SK-N-MC (cell line): ENCODE data around the gene TEX19.
A peak's percentile ranks its signal among the peaks of the same experiment; 100 is the strongest.
"Not testable (repeated sequence)": the region's sequence is repeated elsewhere in the genome, so short reads cannot be mapped to it uniquely, and the experiment has no call there.

Experiments
- DNase-seq: peaks from one replicate; pipeline ENCODE4 v3.0.0-alpha.2; 2011; ENCODE audit warnings: low read depth, low spot score
- H3K27ac ChIP-seq: fragments of 200-600 bp; sonication (generic); 2 replicates; pipeline ENCODE4 v1.5.1; 2016; ENCODE audit warnings: mixed run types
- H3K36me3 ChIP-seq: fragments of 200-600 bp; sonication (generic); 2 replicates; pipeline ENCODE4 v1.6.1; 2017; ENCODE audit warnings: antibody characterized with exemption, low read length, mixed read lengths; ENCODE audit not compliant: insufficient read depth
- H3K4me3 ChIP-seq: fragments of 200-600 bp; sonication (generic); 2 replicates; pipeline ENCODE4 v1.5.1; 2016
- H3K9ac ChIP-seq: fragments of 200-600 bp; sonication (generic); 2 replicates; pipeline ENCODE4 v1.8.0; 2017; ENCODE audit warnings: mixed run types, mixed read lengths; ENCODE audit not compliant: insufficient read length
- H3K9me3 ChIP-seq: fragments of 200-600 bp; sonication (generic); 2 replicates; pipeline ENCODE4 v1.6.1; 2017; ENCODE audit warnings: low read depth, mild to moderate bottlenecking, antibody characterized with exemption, low read length, moderate library complexity, mixed read lengths
- EZH2 ChIP-seq: fragments of 200-600 bp; sonication (generic); IDR thresholded peaks from one replicate; pipeline ENCODE4 v1.6.1; 2017; ENCODE audit warnings: antibody characterized with exemption
- FOXP2 ChIP-seq: optimal IDR thresholded peaks from 2 replicates; pipeline ENCODE3; 2011; ENCODE audit warnings: mild to moderate bottlenecking, moderate library complexity; ENCODE audit not compliant: insufficient read depth; ENCODE audit errors: extremely low read length, control extremely low read depth
- POLR2AphosphoS5 ChIP-seq: IDR thresholded peaks from 2 replicates; pipeline ENCODE4 v1.6.1; 2012; ENCODE audit warnings: mild to moderate bottlenecking, low read depth, low read length, borderline replicate concordance

TEX19 gene

GRCh38 chr17:82372249-82373071, 13.4 kb downstream of the TEX19 start:
- Histone ChIP-seq H3K4me3 (no peak overlapping the region), H3K9me3 (no peaks in the 10 kb centered on the region), H3K36me3 (no peaks in the 10 kb centered on the region), H3K9ac (no peak overlapping the region), H3K27ac (no peak overlapping the region)
- no peak for TF ChIP-seq EZH2
- TF ChIP-seq FOXP2, result no peak
- no peak for TF ChIP-seq POLR2AphosphoS5
- DNase-seq, result no peak

DNA sequence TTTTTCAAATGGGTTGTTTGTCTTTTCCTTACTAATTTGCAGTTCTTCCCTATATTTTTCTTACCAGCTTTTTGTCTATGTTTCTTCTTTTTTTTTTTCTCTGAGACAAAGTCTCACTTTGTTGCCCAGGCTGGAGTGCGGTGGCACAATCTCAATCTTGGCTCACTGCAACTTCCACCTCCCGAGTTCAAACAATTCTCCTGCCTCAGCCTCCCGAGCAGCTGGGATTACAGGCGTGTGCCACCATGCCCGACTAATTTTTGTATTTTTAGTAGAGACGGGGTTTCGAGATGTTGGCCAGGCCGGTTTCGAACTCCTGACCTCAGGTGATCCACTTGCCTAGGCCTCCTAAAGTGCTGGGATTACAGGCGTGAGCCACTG, 14.0 kb downstream of the TEX19 start:
- H3K27ac ChIP-seq, result peak overlapping the region; percentile 3; the same call in 1 of the 2 replicates
- H3K9me3 ChIP-seq, DNase-seq, H3K9ac ChIP-seq, H3K4me3 ChIP-seq, H3K36me3 ChIP-seq: not testable (repeated sequence)

DNA sequence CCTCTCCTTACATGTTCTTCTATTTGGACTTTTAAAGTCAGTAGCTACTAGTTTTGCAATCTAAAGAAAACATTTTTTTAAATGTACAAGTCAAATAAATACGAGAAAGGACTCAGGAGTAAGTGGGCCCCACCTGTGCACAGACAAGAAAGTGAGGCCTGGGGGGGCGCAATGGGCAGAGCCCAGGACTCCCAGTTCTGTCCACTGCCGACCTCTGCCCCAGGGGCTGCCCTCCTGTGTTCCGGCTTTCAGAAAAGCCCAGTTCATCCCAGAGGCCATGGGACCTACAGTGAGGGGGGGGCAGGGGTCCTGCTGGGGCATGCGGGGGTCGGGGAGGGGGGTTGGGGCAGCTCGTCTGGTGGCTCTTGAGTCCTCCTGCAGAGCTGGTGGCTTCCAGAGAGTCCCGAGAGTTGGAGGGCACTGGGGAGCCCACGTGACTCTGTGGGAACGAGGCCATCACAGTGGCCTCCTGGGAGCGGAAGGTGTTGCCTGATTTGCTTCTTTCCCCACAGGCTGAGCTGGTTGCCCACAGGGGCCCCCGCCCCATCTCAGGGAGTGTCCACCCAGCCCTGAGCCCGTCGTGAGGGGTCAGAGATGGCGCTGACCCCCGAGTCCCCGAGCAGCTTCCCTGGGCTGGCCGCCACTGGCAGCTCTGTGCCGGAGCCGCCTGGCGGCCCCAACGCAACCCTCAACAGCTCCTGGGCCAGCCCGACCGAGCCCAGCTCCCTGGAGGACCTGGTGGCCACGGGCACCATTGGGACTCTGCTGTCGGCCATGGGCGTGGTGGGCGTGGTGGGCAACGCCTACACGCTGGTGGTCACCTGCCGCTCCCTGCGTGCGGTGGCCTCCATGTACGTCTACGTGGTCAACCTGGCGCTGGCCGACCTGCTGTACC, 14.9 kb downstream of the TEX19 start:
- DNase-seq, result no peak
- TF ChIP-seq FOXP2 (no peak), EZH2 (no peak), POLR2AphosphoS5 (no peak)

DNA sequence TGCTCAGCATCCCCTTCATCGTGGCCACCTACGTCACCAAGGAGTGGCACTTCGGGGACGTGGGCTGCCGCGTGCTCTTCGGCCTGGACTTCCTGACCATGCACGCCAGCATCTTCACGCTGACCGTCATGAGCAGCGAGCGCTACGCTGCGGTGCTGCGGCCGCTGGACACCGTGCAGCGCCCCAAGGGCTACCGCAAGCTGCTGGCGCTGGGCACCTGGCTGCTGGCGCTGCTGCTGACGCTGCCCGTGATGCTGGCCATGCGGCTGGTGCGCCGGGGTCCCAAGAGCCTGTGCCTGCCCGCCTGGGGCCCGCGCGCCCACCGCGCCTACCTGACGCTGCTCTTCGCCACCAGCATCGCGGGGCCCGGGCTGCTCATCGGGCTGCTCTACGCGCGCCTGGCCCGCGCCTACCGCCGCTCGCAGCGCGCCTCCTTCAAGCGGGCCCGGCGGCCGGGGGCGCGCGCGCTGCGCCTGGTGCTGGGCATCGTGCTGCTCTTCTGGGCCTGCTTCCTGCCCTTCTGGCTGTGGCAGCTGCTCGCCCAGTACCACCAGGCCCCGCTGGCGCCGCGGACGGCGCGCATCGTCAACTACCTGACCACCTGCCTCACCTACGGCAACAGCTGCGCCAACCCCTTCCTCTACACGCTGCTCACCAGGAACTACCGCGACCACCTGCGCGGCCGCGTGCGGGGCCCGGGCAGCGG, 15.7 kb downstream of the TEX19 start:
- Histone ChIP-seq H3K9me3 (no peaks in the 10 kb centered on the region), H3K36me3 (no peaks in the 10 kb centered on the region), H3K4me3 (no peak overlapping the region), H3K9ac (no peak overlapping the region), H3K27ac (no peak overlapping the region)
- no peak for DNase-seq
- TF ChIP-seq EZH2 (no peak), POLR2AphosphoS5 (no peak), FOXP2 (no peak)

More for the DNA sequence above, 14.9 kb downstream of the TEX19 start:
- H3K9ac ChIP-seq, result no peak overlapping the region
- H3K4me3 ChIP-seq, result no peak overlapping the region
- H3K36me3 ChIP-seq, result no peaks in the 10 kb centered on the region
- H3K27ac ChIP-seq, result peak overlapping the region; percentile 3; the same call in 1 of the 2 replicates
- H3K9me3 ChIP-seq, result no peaks in the 10 kb centered on the region

DNA sequence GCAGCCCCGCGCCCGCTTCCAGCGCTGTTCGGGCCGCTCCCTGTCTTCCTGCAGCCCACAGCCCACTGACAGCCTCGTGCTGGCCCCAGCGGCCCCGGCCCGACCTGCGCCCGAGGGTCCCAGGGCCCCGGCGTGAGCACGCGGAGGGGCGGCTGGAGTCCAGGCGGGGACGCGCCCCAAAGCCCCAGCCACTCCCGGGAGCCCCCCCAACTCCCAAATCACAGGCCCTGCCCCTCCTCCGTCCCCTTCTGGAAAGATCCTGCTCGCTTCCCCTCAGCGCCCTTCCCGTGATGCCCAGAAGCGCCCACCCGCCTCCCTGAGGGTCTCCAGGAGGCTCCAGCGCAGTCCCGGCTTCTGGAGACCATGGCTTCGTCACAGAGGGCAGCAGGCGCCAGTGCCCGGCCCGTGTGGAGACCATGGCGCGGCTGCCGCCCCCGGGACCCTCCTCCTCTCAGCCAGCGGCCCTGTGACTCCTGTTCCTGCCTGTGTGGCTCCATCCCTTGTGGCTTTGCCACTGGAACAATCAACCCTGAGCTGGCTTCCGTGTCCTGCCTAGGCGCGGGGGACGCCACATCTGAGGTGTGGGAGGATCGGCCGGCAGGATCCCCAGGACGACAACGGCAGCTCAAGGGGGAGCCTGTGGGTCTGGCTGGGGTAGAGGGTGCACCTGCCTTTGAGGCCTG, 16.5 kb downstream of the TEX19 start:
- no peak for TF ChIP-seq POLR2AphosphoS5
- no peak for TF ChIP-seq EZH2
- TF ChIP-seq FOXP2, result no peak
- DNase-seq, result no peak
- Histone ChIP-seq H3K36me3 (no peaks in the 10 kb centered on the region), H3K27ac (no peak overlapping the region), H3K9me3 (no peaks in the 10 kb centered on the region), H3K4me3 (no peak overlapping the region), H3K9ac (no peak overlapping the region)

GRCh38 chr17:82376042-82376730, 17.1 kb downstream of the TEX19 start:
- DNase-seq, result no peak
- Histone ChIP-seq H3K9ac (no peak overlapping the region), H3K27ac (no peak overlapping the region), H3K9me3 (no peaks in the 10 kb centered on the region), H3K4me3 (no peak overlapping the region), H3K36me3 (no peaks in the 10 kb centered on the region)
- TF ChIP-seq FOXP2, result no peak
- no peak for TF ChIP-seq EZH2
- no peak for TF ChIP-seq POLR2AphosphoS5

DNA sequence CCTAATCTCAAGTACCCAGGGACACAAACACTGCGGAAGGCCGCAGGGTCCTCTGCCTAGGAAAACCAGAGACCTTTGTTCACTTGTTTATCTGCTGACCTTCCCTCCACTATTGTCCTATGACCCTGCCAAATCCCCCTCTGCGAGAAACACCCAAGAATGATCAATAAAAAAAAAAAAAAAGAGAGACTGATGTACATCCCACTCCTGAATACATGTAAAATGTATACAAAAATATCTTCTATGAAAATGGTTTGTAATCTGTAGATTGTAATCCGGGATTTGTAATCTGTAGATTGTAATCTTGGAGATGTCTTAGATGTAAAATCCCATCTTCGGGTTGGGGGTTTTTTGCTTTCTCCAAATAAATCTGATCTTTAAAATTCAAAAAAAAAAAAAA, 18.2 kb downstream of the TEX19 start:
- H3K9ac ChIP-seq, H3K27ac ChIP-seq, DNase-seq, H3K4me3 ChIP-seq, H3K36me3 ChIP-seq, H3K9me3 ChIP-seq: not testable (repeated sequence)
